K562 (cell line): ENCODE measurements around the gene PDZK1IP1. TPM values are rescaled to one million over a fixed set of nuclear protein-coding genes. Genes with fewer than 3 reads are reported as not detected.
A peak's percentile ranks its signal among the peaks of the same experiment; 100 is the strongest.

Source experiments
- HDAC2 ChIP-seq: fragments of 450-650 bp; IDR thresholded peaks from 2 replicates; pipeline ENCODE4 v1.6.1; 2016; ENCODE audit warnings: mild to moderate bottlenecking
- HMG20B ChIP-seq: fragments of 250-450 bp; sonication (Bioruptor Pico); IDR thresholded peaks from 2 replicates; pipeline ENCODE4 v1.5.0; 2021; ENCODE audit warnings: mild to moderate bottlenecking
- SAFB2 ChIP-seq: fragments of 200-400 bp; formaldehyde crosslinking; IDR thresholded peaks from 2 replicates; pipeline ENCODE4 v1.6.1; 2018; ENCODE audit warnings: borderline replicate concordance, low read length, low read depth, moderate library complexity; ENCODE audit not compliant: severe bottlenecking
- TEAD4 ChIP-seq, 2 experiments: sonication (generic) in 1 of 2; formaldehyde crosslinking in 1 of 2; IDR thresholded peaks; 2 replicates each; pipeline versions ENCODE4 v1.6.1 to v1.8.0; 2012 to 2022; ENCODE audit warnings: borderline replicate concordance in 1 of 2, inconsistent platforms in 1 of 2, low read length in 1 of 2, mild to moderate bottlenecking in 1 of 2, missing genetic modification reagents in 1 of 2
- YBX1 ChIP-seq: fragments of 450-650 bp; IDR thresholded peaks from 2 replicates; pipeline ENCODE4 v1.7.1; 2016; ENCODE audit warnings: mild to moderate bottlenecking
- ZNF143 ChIP-seq: sonication (generic); formaldehyde crosslinking; IDR thresholded peaks from 2 replicates; pipeline ENCODE4 v1.9.0; 2022; ENCODE audit warnings: mild to moderate bottlenecking, missing genetic modification reagents
- ZNF764 ChIP-seq: fragments of 250-450 bp; sonication (Bioruptor Pico); IDR thresholded peaks from 2 replicates; pipeline ENCODE4 v1.4.0; 2020; ENCODE audit warnings: low read depth, mild to moderate bottlenecking, moderate library complexity
- polyA plus RNA-seq, 8 experiments: library from polyadenylated mRNA; depleted of rRNA in 4 of 8; stranded (reverse) in 5 of 8; unstranded in 3 of 8; fragments of >200 nt; fragmentation: Nextera tagmentation in 2 of 8; fragmentation: Illumina TruSeq in 1 of 8; extraction: Ambion mirVana in 2 of 8; extraction: Trizol in 1 of 8; gene quantifications; 2 replicates each; pipeline versions ENCODE4 v1.2.1 to v1.2.3, GENCODE V29; 2011 to 2014; ENCODE audit warnings: inconsistent platforms in 1 of 8, missing spikeins in 1 of 8
- total RNA-seq, 7 experiments: library from RNA; depleted of rRNA in 6 of 7; stranded (reverse); fragments of >200 nt in 6 of 7; fragmentation: Illumina TruSeq in 2 of 7; extraction: Trizol in 2 of 7; gene quantifications; 2 replicates each; pipeline versions ENCODE4 v1.2.1 to v1.2.3, GENCODE V29; 2011 to 2021; ENCODE audit warnings: low replicate concordance in 1 of 7
- TF ChIP-seq, protein P1 (sequence below), 2 experiments: IDR thresholded peaks; 2 replicates each; pipeline ENCODE4 v1.6.1; 2012; ENCODE audit warnings: improper control_type of control experiment in 2 of 2, low read depth in 2 of 2, low read length in 2 of 2, borderline replicate concordance in 1 of 2
- TF ChIP-seq, protein P2 (sequence below): fragments of 450-650 bp; conservative IDR thresholded peaks from 2 replicates; pipeline ENCODE4 v1.6.1; 2016; ENCODE audit warnings: missing genetic modification characterization, low read depth, mild to moderate bottlenecking, control low read depth, missing compliant biosample characterization
- TF ChIP-seq, protein P3 (sequence below): conservative IDR thresholded peaks from 2 replicates; pipeline ENCODE4 v1.6.1; 2011; ENCODE audit warnings: low read depth, mild to moderate bottlenecking, low read length; ENCODE audit not compliant: control insufficient read depth
- TF ChIP-seq, protein P4 (sequence below): fragments of 450-650 bp; formaldehyde crosslinking; IDR thresholded peaks from 2 replicates; pipeline ENCODE4 v1.4.0; 2022; ENCODE audit warnings: mild to moderate bottlenecking, moderate library complexity

PDZK1IP1 gene
- total and polyA plus RNA-seq, 9 of the 15 experiments (the other 6 are each of a cell fraction or from before 2014, with no cell fraction given), result 0.17 to 0.68 (median 0.53) TPM; not detected in 2

DNA sequence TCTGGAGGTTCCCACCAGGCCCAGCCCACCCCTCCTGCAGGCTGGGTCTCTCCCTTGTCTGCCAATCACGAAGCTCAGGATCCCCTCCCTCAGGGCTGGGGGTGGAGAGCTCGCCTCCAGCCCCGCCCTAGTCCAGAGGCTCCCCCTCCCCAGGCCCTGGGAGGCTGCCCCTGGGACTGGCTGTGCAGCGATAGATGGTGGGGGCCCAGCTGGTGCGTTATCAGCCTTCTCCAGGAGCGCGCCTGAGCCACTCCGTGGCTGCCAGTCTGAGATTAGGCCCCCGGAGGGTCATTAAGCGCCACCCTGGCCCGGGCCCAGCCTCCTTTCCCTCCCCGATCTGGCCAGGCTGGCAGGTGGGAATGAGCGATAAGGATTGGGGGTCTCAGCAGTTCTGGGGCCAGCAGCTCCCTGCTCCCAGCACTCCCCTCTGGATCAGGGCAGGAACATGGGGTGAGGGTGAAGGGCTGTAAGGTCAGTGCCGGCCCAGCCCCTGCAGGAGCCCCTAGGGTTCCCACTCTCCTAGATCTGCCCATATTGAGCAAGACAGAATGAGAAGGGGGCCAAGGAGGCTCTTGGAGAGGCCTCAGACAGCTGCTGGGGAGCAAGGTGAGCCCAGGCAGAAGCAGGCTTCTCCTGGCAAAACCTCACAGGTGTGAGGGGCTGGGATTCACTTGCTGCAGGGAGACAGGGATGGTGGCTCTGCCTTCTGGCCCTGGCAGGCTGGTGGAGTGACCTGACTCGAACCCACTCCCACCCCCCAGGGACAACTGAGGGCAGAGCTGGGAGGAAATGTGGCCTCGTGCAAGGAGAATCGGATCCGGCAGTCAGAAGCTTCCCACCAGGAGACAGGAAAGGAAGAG, 8.5 kb downstream of the PDZK1IP1 start (continued):
- TF ChIP-seq, protein P1, sequence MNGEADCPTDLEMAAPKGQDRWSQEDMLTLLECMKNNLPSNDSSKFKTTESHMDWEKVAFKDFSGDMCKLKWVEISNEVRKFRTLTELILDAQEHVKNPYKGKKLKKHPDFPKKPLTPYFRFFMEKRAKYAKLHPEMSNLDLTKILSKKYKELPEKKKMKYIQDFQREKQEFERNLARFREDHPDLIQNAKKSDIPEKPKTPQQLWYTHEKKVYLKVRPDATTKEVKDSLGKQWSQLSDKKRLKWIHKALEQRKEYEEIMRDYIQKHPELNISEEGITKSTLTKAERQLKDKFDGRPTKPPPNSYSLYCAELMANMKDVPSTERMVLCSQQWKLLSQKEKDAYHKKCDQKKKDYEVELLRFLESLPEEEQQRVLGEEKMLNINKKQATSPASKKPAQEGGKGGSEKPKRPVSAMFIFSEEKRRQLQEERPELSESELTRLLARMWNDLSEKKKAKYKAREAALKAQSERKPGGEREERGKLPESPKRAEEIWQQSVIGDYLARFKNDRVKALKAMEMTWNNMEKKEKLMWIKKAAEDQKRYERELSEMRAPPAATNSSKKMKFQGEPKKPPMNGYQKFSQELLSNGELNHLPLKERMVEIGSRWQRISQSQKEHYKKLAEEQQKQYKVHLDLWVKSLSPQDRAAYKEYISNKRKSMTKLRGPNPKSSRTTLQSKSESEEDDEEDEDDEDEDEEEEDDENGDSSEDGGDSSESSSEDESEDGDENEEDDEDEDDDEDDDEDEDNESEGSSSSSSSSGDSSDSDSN (IDR thresholded peaks at IDR 0.05; ENCODE audit: borderline replicate concordance in 1 of 2, low read depth in 2 of 2, low read length in 2 of 2), result no peak
- peak; percentile 94 for TF ChIP-seq HDAC2
- TF ChIP-seq HMG20B (CRISPR knock-in tag), result no peak
- no peak for TF ChIP-seq SAFB2
- peak; percentile 100 for TF ChIP-seq TEAD4 (IDR thresholded peaks at IDR 0.05; ENCODE audit: low read length)
- TF ChIP-seq TEAD4 (CRISPR knock-in tag; IDR thresholded peaks at IDR 0.05; ENCODE audit: borderline replicate concordance), result no peak
- TF ChIP-seq ZNF764 (CRISPR knock-in tag), result no peak
- peak; percentile 58; the same call in 1 of the 2 replicates for TF ChIP-seq ZNF143 (CRISPR knock-in tag)
- TF ChIP-seq, protein P2, sequence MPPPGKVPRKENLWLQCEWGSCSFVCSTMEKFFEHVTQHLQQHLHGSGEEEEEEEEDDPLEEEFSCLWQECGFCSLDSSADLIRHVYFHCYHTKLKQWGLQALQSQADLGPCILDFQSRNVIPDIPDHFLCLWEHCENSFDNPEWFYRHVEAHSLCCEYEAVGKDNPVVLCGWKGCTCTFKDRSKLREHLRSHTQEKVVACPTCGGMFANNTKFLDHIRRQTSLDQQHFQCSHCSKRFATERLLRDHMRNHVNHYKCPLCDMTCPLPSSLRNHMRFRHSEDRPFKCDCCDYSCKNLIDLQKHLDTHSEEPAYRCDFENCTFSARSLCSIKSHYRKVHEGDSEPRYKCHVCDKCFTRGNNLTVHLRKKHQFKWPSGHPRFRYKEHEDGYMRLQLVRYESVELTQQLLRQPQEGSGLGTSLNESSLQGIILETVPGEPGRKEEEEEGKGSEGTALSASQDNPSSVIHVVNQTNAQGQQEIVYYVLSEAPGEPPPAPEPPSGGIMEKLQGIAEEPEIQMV (tag), result peak; percentile 66; the same call in 1 of the 2 replicates
- TF ChIP-seq, protein P3, sequence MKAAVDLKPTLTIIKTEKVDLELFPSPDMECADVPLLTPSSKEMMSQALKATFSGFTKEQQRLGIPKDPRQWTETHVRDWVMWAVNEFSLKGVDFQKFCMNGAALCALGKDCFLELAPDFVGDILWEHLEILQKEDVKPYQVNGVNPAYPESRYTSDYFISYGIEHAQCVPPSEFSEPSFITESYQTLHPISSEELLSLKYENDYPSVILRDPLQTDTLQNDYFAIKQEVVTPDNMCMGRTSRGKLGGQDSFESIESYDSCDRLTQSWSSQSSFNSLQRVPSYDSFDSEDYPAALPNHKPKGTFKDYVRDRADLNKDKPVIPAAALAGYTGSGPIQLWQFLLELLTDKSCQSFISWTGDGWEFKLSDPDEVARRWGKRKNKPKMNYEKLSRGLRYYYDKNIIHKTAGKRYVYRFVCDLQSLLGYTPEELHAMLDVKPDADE, result peak; percentile 99
- TF ChIP-seq YBX1, result no peak; the same call in 1 of the 2 replicates
- TF ChIP-seq, protein P4, sequence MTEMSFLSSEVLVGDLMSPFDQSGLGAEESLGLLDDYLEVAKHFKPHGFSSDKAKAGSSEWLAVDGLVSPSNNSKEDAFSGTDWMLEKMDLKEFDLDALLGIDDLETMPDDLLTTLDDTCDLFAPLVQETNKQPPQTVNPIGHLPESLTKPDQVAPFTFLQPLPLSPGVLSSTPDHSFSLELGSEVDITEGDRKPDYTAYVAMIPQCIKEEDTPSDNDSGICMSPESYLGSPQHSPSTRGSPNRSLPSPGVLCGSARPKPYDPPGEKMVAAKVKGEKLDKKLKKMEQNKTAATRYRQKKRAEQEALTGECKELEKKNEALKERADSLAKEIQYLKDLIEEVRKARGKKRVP (CRISPR knock-in tag), result peak; percentile 95
